GM12878 (cell line): Measurements from ENCODE around the gene DIO2. TPM values are rescaled to one million over a fixed set of nuclear protein-coding genes. Genes with fewer than 3 reads are reported as not detected.

Source experiments
- ATAC-seq: fragments of 200-7000 bp; cut with Tn5 transposase; 3 replicates; pipeline ENCODE4 v1.9.1; 2020; ENCODE audit warnings: mild to moderate bottlenecking, moderate library complexity
- BruUV-seq: library from RNA; stranded (reverse); fragments of 400-500 nt; replicated peaks from 2 replicates; lab custom pipeline; 2021; lab: Mats Ljungman, UMichigan
- CTCF ChIA-PET: fragments of 300-600 bp; sonication (Branson Sonifier 250); formaldehyde crosslinking; extraction: SDS; loops from one replicate; lab custom pipeline; 2021; ENCODE audit warnings: inconsistent platforms; lab: Yijun Ruan, JAX
- POLR2A ChIA-PET: fragments of 350-600 bp; formaldehyde crosslinking; extraction: SDS; loops from one replicate; lab custom pipeline; 2021; ENCODE audit warnings: inconsistent platforms; lab: Charles Lee
- RAD21 ChIA-PET: fragments of 300-600 bp; sonication (Branson Sonifier 250); formaldehyde crosslinking; loops from one replicate; lab custom pipeline; 2023; ENCODE audit warnings: antibody characterized with exemption; ENCODE audit not compliant: unreplicated experiment; lab: Charles Lee
- SMC1A ChIA-PET: fragments of 300-600 bp; sonication (Branson Sonifier 250); formaldehyde crosslinking; loops from one replicate; lab custom pipeline; 2023; ENCODE audit not compliant: unreplicated experiment, uncharacterized antibody; lab: Charles Lee
- DNase-seq: peaks from one replicate; pipeline ENCODE4 v3.0.0-alpha.2; 2011; ENCODE audit warnings: low read depth, low spot score
- FAIRE-seq: peaks from 3 replicates; lab custom pipeline; 2011; peaks lifted over from hg19 to GRCh38; lab: Jason Lieb, UNC
- H2AFZ ChIP-seq: 2 replicates; pipeline ENCODE4 v1.6.0; 2011; ENCODE audit warnings: low read depth, low read length, control low read depth; ENCODE audit not compliant: control insufficient read depth
- H3K27ac ChIP-seq: 2 replicates; pipeline ENCODE4 v1.5.1; 2011; ENCODE audit warnings: control low read depth; ENCODE audit not compliant: control insufficient read depth, insufficient read depth
- H3K27me3 ChIP-seq, 2 experiments: replicated peaks in 1 of 2; 2 replicates each; pipeline versions ENCODE4 v1.6.0 to v1.6.1; 2011; ENCODE audit warnings: low read length in 1 of 2; ENCODE audit not compliant: control insufficient read depth in 2 of 2, insufficient read depth in 2 of 2
- H3K36me3 ChIP-seq, 2 experiments: 2 replicates each; pipeline ENCODE4 v1.5.1; 2011; ENCODE audit warnings: low read length in 1 of 2; ENCODE audit not compliant: control insufficient read depth in 2 of 2, insufficient read depth in 2 of 2
- H3K4me1 ChIP-seq: 2 replicates; pipeline ENCODE4 v1.6.1; 2011; ENCODE audit warnings: mild to moderate bottlenecking, low read length, moderate library complexity, mixed read lengths; ENCODE audit not compliant: control insufficient read depth, insufficient read depth
- H3K4me2 ChIP-seq: 2 replicates; pipeline ENCODE4 v1.6.0; 2011; ENCODE audit warnings: control low read depth; ENCODE audit not compliant: control insufficient read depth, insufficient read depth
- H3K4me3 ChIP-seq: fragments of 200-600 bp; sonication (generic); 2 replicates; pipeline ENCODE4 v1.5.1; 2016
- H3K79me2 ChIP-seq: 2 replicates; pipeline ENCODE4 v1.6.0; 2011; ENCODE audit warnings: low read length; ENCODE audit not compliant: control insufficient read depth, insufficient read depth
- H3K9ac ChIP-seq: 2 replicates; pipeline ENCODE4 v1.8.0; 2011; ENCODE audit warnings: low read length, control low read depth, mixed read lengths; ENCODE audit not compliant: control insufficient read depth, insufficient read depth
- H3K9me3 ChIP-seq: replicated peaks from 3 replicates; pipeline ENCODE4 v1.5.1; 2011; ENCODE audit warnings: mild to moderate bottlenecking, low read length; ENCODE audit not compliant: control insufficient read depth, insufficient read depth
- H4K20me1 ChIP-seq: 2 replicates; pipeline ENCODE4 v1.6.0; 2011; ENCODE audit not compliant: control insufficient read depth, insufficient read depth
- BCL11A ChIP-seq: IDR thresholded peaks from 2 replicates; pipeline ENCODE4 v1.6.1; 2011; ENCODE audit warnings: low read depth, low read length
- BMI1 ChIP-seq: fragments of 450-650 bp; IDR thresholded peaks from 2 replicates; pipeline ENCODE4 v1.6.1; 2016; ENCODE audit warnings: mild to moderate bottlenecking, moderate library complexity, borderline replicate concordance
- LARP7 ChIP-seq: fragments of 450-650 bp; IDR thresholded peaks from 2 replicates; pipeline ENCODE4 v1.6.1; 2017; ENCODE audit warnings: mild to moderate bottlenecking
- MTA2 ChIP-seq: fragments of 450-650 bp; IDR thresholded peaks from 2 replicates; pipeline ENCODE4 v1.6.1; 2016; ENCODE audit warnings: low read depth, mild to moderate bottlenecking, moderate library complexity
- NFYB ChIP-seq: IDR thresholded peaks from 2 replicates; pipeline ENCODE4 v1.6.1; 2011; ENCODE audit warnings: low read depth, mild to moderate bottlenecking, low read length, improper control_type of control experiment, moderate library complexity; ENCODE audit not compliant: insufficient read depth
- POLR2AphosphoS2 ChIP-seq: IDR thresholded peaks from 2 replicates; pipeline ENCODE4 v1.6.1; 2011; ENCODE audit warnings: low read depth, mild to moderate bottlenecking, low read length, improper control_type of control experiment, moderate library complexity
- SUPT20H ChIP-seq: IDR thresholded peaks from 2 replicates; pipeline ENCODE4 v1.6.1; 2011; ENCODE audit warnings: low read depth, mild to moderate bottlenecking, low read length, moderate library complexity, borderline replicate concordance; ENCODE audit not compliant: control insufficient read depth
- TAF1 ChIP-seq: IDR thresholded peaks from 2 replicates; pipeline ENCODE4 v1.6.1; 2011; ENCODE audit warnings: mild to moderate bottlenecking, low read depth, low read length, borderline replicate concordance
- WGBS: methylation state at CpG from one replicate; pipeline ENCODE4 v1.1.6; 2016; ENCODE audit warnings: low lambda C conversion rate; ENCODE audit not compliant: insufficient replicate concordance, insufficient coverage; ENCODE audit errors: missing lambda C conversion rate; 5-methylcytosine and 5-hydroxymethylcytosine counted together
- in situ Hi-C: fragments of 300-500 bp; cut with MboI; formaldehyde crosslinking; loops from 9 replicates; pipeline ENCODE4 v1.14.3; 2018; ENCODE audit warnings: mixed read lengths
- intact Hi-C: fragments of 100-400 bp; cut with micrococcal nuclease; formaldehyde crosslinking; loops from one replicate; pipeline ENCODE4 v1.14.2; 2022; ENCODE audit not compliant: unreplicated experiment
- polyA plus RNA-seq, 11 experiments: library from polyadenylated mRNA; depleted of rRNA in 4 of 11; unstranded in 6 of 11; stranded (reverse) in 5 of 11; fragments of >200 nt; fragmentation: Nextera tagmentation in 4 of 11; fragmentation: Illumina TruSeq in 1 of 11; extraction: Ambion mirVana in 4 of 11; extraction: Trizol in 1 of 11; gene quantifications; 1 replicate in 1 of 11; 2 replicates in 10 of 11; pipeline versions ENCODE4 v1.2.1 to v1.2.3, GENCODE V29; 2011 to 2016; ENCODE audit warnings: inconsistent platforms in 2 of 11, missing spikeins in 2 of 11, low read depth in 1 of 11
- total RNA-seq, 4 experiments: library from RNA; depleted of rRNA in 3 of 4; stranded (reverse); fragments of >200 nt in 3 of 4; fragmentation: Illumina TruSeq in 1 of 4; extraction: Trizol in 1 of 4; gene quantifications; 2 replicates each; pipeline versions ENCODE4 v1.2.1 to v1.2.3, GENCODE V29; 2013 to 2021
- TF ChIP-seq, protein P1 (sequence below): IDR thresholded peaks from 2 replicates; pipeline ENCODE4 v1.6.1; 2012; ENCODE audit warnings: mild to moderate bottlenecking, low read depth, low read length

The DIO2 gene
- total and polyA plus RNA-seq, 10 of the 15 experiments (the other 5 are each of a cell fraction or from before 2014, with no cell fraction given), result not detected

GRCh38 chr14:80260645-80261044 lies 49.3 kb upstream of the DIO2 start:
- no peak overlapping the region for H2AFZ ChIP-seq
- H3K4me2 ChIP-seq, result no peak overlapping the region
- no peak for DNase-seq
- H3K9me3 ChIP-seq, result no peaks in the 10 kb centered on the region
- no peaks in the 10 kb centered on the region for H3K36me3 ChIP-seq
- CTCF ChIA-PET, result no interaction called here
- SMC1A ChIA-PET, result no interaction called here
- RAD21 ChIA-PET, result no interaction called here
- H3K9ac ChIP-seq, result no peak overlapping the region
- WGBS, result 54% methylated on average over 5 of the region's 5 CpGs
- BruUV-seq, result no TSS peak
- H4K20me1 ChIP-seq, result no peaks in the 10 kb centered on the region
- TF ChIP-seq SUPT20H, result no peak
- no peak for TF ChIP-seq BMI1
- TF ChIP-seq, all 136 proteins: peak for 0
- intact Hi-C loops (no loop called here), in situ Hi-C loops (no loop called here)
- POLR2A ChIA-PET, result no interaction called here
- H3K4me3 ChIP-seq, result no peak overlapping the region
- no peaks in the 10 kb centered on the region for H3K4me1 ChIP-seq
- no peak overlapping the region for H3K27ac ChIP-seq
- ATAC-seq, result no peak
- H3K27me3 ChIP-seq, result no peaks in the 10 kb centered on the region
- no peaks in the 10 kb centered on the region for H3K79me2 ChIP-seq
- no peak for FAIRE-seq

DNA sequence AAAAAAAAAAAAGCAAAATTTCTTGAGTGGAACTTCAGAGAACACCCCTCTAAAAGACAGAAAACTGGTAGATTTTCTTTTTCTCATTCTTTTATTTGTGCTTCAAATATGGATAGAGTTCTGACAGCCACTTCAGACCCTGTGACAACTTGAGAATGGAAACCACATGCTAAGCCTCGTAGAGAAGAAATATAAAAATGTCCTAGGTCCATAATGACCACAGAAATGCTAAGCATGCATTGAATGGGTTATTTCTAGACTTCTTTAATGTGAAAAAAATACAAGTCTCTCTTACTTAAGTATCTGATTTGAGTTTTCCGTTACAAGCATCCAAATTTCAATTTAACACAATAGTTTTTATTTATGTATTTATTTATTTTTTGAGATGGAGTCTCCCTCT lies 28.3 kb upstream of the DIO2 start:
- CTCF ChIA-PET, result no interaction called here
- H3K79me2 ChIP-seq, result no peaks in the 10 kb centered on the region
- in situ Hi-C loops, result no loop called here
- POLR2A ChIA-PET, result no interaction called here
- RAD21 ChIA-PET, result no interaction called here
- no peaks in the 10 kb centered on the region for H3K27me3 ChIP-seq
- no peaks in the 10 kb centered on the region for H4K20me1 ChIP-seq
- H2AFZ ChIP-seq, result no peak overlapping the region
- H3K9ac ChIP-seq, result no peak overlapping the region
- H3K27ac ChIP-seq, result no peak overlapping the region
- no peaks in the 10 kb centered on the region; the same call in 2 of the 3 replicates for H3K9me3 ChIP-seq
- intact Hi-C loops, result no loop called here
- SMC1A ChIA-PET, result no interaction called here
- no peak overlapping the region for H3K4me3 ChIP-seq
- H3K36me3 ChIP-seq, result no peaks in the 10 kb centered on the region
- WGBS, result 17% methylated on average over 2 of the region's 2 CpGs
- ATAC-seq (no peak), FAIRE-seq (no peak), DNase-seq (no peak)
- H3K4me1 ChIP-seq, result no peaks in the 10 kb centered on the region
- H3K4me2 ChIP-seq, result no peak overlapping the region
- BruUV-seq, result no TSS peak
- TF ChIP-seq MTA2 (no peak), POLR2AphosphoS2 (no peak), BCL11A (no peak), NFYB (no peak), TAF1 (no peak), LARP7 (no peak)
- TF ChIP-seq, protein P1, sequence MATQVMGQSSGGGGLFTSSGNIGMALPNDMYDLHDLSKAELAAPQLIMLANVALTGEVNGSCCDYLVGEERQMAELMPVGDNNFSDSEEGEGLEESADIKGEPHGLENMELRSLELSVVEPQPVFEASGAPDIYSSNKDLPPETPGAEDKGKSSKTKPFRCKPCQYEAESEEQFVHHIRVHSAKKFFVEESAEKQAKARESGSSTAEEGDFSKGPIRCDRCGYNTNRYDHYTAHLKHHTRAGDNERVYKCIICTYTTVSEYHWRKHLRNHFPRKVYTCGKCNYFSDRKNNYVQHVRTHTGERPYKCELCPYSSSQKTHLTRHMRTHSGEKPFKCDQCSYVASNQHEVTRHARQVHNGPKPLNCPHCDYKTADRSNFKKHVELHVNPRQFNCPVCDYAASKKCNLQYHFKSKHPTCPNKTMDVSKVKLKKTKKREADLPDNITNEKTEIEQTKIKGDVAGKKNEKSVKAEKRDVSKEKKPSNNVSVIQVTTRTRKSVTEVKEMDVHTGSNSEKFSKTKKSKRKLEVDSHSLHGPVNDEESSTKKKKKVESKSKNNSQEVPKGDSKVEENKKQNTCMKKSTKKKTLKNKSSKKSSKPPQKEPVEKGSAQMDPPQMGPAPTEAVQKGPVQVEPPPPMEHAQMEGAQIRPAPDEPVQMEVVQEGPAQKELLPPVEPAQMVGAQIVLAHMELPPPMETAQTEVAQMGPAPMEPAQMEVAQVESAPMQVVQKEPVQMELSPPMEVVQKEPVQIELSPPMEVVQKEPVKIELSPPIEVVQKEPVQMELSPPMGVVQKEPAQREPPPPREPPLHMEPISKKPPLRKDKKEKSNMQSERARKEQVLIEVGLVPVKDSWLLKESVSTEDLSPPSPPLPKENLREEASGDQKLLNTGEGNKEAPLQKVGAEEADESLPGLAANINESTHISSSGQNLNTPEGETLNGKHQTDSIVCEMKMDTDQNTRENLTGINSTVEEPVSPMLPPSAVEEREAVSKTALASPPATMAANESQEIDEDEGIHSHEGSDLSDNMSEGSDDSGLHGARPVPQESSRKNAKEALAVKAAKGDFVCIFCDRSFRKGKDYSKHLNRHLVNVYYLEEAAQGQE, result no peak
